ENCODE measurements around the gene ANKRD9. TPM values are rescaled to one million over a fixed set of nuclear protein-coding genes. Genes with fewer than 3 reads are reported as not detected.

The ANKRD9 gene
- polyA plus RNA-seq, 1 donor from 2014 or later: 1.5 TPM

GRCh38 chr14:102525929-102526497 lies 16.4 kb upstream of the ANKRD9 start:
- no peaks in the 10 kb centered on the region for H4K20me1 ChIP-seq (ENCODE audit: insufficient read depth)
- TF ChIP-seq TAF1 (IDR thresholded peaks at IDR 0.05; ENCODE audit: low read depth): no peak

GRCh38 chr14:102525219-102525928 lies 15.8 kb upstream of the ANKRD9 start:
- peak overlapping the region; percentile 64 for H3K9ac ChIP-seq (ENCODE audit: low read length)
- TF ChIP-seq EZH2 (IDR thresholded peaks at IDR 0.05; ENCODE audit: borderline replicate concordance, insufficient read depth, low read length, poor library complexity, severe bottlenecking) (no peak), EP300 (conservative IDR thresholded peaks at IDR 0.05; ENCODE audit: poor library complexity, severe bottlenecking) (no peak), RAD21 (conservative IDR thresholded peaks at IDR 0.05) (no peak), MXI1 (conservative IDR thresholded peaks at IDR 0.05; ENCODE audit: poor library complexity, severe bottlenecking) (no peak), TAF1 (IDR thresholded peaks at IDR 0.05; ENCODE audit: low read depth) (no peak), SMC3 (conservative IDR thresholded peaks at IDR 0.05; ENCODE audit: poor library complexity) (no peak), REST (IDR thresholded peaks at IDR 0.05; ENCODE audit: borderline replicate concordance) (no peak), POLR2AphosphoS5 (IDR thresholded peaks at IDR 0.05) (no peak)
- TF ChIP-seq, protein P1, sequence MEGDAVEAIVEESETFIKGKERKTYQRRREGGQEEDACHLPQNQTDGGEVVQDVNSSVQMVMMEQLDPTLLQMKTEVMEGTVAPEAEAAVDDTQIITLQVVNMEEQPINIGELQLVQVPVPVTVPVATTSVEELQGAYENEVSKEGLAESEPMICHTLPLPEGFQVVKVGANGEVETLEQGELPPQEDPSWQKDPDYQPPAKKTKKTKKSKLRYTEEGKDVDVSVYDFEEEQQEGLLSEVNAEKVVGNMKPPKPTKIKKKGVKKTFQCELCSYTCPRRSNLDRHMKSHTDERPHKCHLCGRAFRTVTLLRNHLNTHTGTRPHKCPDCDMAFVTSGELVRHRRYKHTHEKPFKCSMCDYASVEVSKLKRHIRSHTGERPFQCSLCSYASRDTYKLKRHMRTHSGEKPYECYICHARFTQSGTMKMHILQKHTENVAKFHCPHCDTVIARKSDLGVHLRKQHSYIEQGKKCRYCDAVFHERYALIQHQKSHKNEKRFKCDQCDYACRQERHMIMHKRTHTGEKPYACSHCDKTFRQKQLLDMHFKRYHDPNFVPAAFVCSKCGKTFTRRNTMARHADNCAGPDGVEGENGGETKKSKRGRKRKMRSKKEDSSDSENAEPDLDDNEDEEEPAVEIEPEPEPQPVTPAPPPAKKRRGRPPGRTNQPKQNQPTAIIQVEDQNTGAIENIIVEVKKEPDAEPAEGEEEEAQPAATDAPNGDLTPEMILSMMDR (IDR thresholded peaks at IDR 0.05; ENCODE audit: poor library complexity, severe bottlenecking): no peak
- H2AFZ ChIP-seq (ENCODE audit: low read depth, low read length): peak overlapping the region; percentile 41
- H3K79me2 ChIP-seq (replicated peaks; ENCODE audit: insufficient read depth, low read length): no peaks in the 10 kb centered on the region
- no peaks in the 10 kb centered on the region for H3K27me3 ChIP-seq (ENCODE audit: insufficient read depth, low read depth, low read length)
- peak overlapping the region; percentile 78 for H3K4me3 ChIP-seq (ENCODE audit: low read length)
- H3F3A ChIP-seq (ENCODE audit: insufficient read depth, low read length, poor library complexity, severe bottlenecking): no peaks in the 10 kb centered on the region
- no peaks in the 10 kb centered on the region for H3K9me2 ChIP-seq (ENCODE audit: insufficient read depth, low read length)
- no peaks in the 10 kb centered on the region for H3K36me3 ChIP-seq (ENCODE audit: insufficient read depth, low read length)
- no peak overlapping the region for H3K27ac ChIP-seq (ENCODE audit: low read length)
- H3K4me2 ChIP-seq (ENCODE audit: low read length): peak overlapping the region; percentile 59
- no peaks in the 10 kb centered on the region for H4K20me1 ChIP-seq (ENCODE audit: insufficient read depth)
- no peaks in the 10 kb centered on the region for H3K9me3 ChIP-seq (ENCODE audit: low read length)

More at GRCh38 chr14:102525929-102526497, 16.4 kb upstream of the ANKRD9 start:
- Histone ChIP-seq H3K9ac (ENCODE audit: low read length) (no peak overlapping the region), H3K9me3 (ENCODE audit: low read length) (no peaks in the 10 kb centered on the region), H2AFZ (ENCODE audit: low read depth, low read length) (no peak overlapping the region), H3K27me3 (ENCODE audit: insufficient read depth, low read depth, low read length) (no peaks in the 10 kb centered on the region), H3K4me3 (ENCODE audit: low read length) (no peak overlapping the region), H3K27ac (ENCODE audit: low read length) (no peak overlapping the region), H3K9me2 (ENCODE audit: insufficient read depth, low read length) (no peaks in the 10 kb centered on the region), H3F3A (ENCODE audit: insufficient read depth, low read length, poor library complexity, severe bottlenecking) (no peaks in the 10 kb centered on the region), H3K36me3 (ENCODE audit: insufficient read depth, low read length) (no peaks in the 10 kb centered on the region), H3K79me2 (replicated peaks; ENCODE audit: insufficient read depth, low read length) (no peaks in the 10 kb centered on the region), H3K4me2 (ENCODE audit: low read length) (no peak overlapping the region)

All from neural cell (in vitro differentiated cells).